ENCODE measurements around the gene DDX25.

GRCh38 chr11:125978181-125978716 is 73.9 kb downstream of the DDX25 start:
- TF ChIP-seq CTCF (conservative IDR thresholded peaks at IDR 0.05) (no peak), ZFX (IDR thresholded peaks at IDR 0.05) (no peak)
